ENCODE data around the gene APOC1. TPM values are rescaled to one million over a fixed set of nuclear protein-coding genes. Genes with fewer than 3 reads are reported as not detected.
"Not testable (repeated sequence)": the region's sequence is repeated elsewhere in the genome, so short reads cannot be mapped to it uniquely, and the experiment has no call there.

APOC1 gene
- polyA plus RNA-seq, 3 donors = 33.9 to 42.9 (median 40.3) TPM

DNA sequence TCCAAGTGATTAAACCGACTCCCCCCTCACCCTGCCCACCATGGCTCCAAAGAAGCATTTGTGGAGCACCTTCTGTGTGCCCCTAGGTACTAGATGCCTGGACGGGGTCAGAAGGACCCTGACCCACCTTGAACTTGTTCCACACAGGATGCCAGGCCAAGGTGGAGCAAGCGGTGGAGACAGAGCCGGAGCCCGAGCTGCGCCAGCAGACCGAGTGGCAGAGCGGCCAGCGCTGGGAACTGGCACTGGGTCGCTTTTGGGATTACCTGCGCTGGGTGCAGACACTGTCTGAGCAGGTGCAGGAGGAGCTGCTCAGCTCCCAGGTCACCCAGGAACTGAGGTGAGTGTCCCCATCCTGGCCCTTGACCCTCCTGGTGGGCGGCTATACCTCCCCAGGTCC lies 6.8 kb upstream of the APOC1 start:
- WGBS, 3 donors = 90 to 93% (median 91%) methylated on average over 12 of the region's 12 CpGs
- no peak overlapping the region for H3K27ac ChIP-seq (ENCODE audit: low read depth, low read length)

DNA sequence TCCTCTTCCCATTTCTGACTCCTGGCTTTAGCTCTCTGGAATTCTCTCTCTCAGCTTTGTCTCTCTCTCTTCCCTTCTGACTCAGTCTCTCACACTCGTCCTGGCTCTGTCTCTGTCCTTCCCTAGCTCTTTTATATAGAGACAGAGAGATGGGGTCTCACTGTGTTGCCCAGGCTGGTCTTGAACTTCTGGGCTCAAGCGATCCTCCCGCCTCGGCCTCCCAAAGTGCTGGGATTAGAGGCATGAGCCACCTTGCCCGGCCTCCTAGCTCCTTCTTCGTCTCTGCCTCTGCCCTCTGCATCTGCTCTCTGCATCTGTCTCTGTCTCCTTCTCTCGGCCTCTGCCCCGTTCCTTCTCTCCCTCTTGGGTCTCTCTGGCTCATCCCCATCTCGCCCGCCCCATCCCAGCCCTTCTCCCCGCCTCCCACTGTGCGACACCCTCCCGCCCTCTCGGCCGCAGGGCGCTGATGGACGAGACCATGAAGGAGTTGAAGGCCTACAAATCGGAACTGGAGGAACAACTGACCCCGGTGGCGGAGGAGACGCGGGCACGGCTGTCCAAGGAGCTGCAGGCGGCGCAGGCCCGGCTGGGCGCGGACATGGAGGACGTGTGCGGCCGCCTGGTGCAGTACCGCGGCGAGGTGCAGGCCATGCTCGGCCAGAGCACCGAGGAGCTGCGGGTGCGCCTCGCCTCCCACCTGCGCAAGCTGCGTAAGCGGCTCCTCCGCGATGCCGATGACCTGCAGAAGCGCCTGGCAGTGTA lies 6.2 kb upstream of the APOC1 start:
- no peak overlapping the region for H3K27ac ChIP-seq (ENCODE audit: low read depth, low read length)
- 93 to 94% (median 93%) methylated on average over 46 of the region's 46 CpGs for WGBS, 3 donors

DNA sequence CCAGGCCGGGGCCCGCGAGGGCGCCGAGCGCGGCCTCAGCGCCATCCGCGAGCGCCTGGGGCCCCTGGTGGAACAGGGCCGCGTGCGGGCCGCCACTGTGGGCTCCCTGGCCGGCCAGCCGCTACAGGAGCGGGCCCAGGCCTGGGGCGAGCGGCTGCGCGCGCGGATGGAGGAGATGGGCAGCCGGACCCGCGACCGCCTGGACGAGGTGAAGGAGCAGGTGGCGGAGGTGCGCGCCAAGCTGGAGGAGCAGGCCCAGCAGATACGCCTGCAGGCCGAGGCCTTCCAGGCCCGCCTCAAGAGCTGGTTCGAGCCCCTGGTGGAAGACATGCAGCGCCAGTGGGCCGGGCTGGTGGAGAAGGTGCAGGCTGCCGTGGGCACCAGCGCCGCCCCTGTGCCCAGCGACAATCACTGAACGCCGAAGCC lies 5.6 kb upstream of the APOC1 start:
- H3K27ac ChIP-seq (ENCODE audit: low read depth, low read length) = no peak overlapping the region
- WGBS, 3 donors = 95 to 96% (median 95%) methylated on average over 33 to 44 of the region's 44 CpGs

DNA sequence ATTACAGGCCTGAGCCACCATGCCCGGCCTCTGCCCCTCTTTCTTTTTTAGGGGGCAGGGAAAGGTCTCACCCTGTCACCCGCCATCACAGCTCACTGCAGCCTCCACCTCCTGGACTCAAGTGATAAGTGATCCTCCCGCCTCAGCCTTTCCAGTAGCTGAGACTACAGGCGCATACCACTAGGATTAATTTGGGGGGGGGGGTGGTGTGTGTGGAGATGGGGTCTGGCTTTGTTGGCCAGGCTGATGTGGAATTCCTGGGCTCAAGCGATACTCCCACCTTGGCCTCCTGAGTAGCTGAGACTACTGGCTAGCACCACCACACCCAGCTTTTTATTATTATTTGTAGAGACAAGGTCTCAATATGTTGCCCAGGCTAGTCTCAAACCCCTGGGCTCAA lies 4.6 kb upstream of the APOC1 start:
- WGBS, 3 donors = 87 to 96% (median 93%) methylated on average over 5 of the region's 5 CpGs

DNA sequence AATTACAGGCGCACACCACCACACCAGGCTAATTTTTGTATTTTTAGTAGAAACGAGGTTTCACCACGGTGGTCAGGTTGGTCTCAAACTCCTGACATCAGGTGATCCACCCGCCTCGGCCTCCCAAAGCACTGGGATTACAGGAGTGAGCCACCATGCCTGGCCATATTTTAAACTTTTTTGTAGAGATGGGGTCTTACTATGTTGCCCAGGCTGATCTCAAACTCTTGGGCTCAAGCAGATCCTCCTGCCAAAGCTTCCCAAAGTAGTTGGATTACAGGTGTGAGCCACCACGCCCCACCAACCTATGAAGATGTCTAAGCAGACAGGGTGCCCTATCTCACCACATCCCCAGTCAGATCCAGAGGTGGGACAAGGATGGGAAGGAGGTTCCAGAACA lies 2.5 kb upstream of the APOC1 start:
- WGBS, 3 donors = 76 to 93% (median 92%) methylated on average over 6 of the region's 6 CpGs
- H3K27ac ChIP-seq (ENCODE audit: low read depth, low read length) = not testable (repeated sequence)

More for the DNA sequence above, 4.6 kb upstream of the APOC1 start:
- no peak overlapping the region for H3K27ac ChIP-seq (ENCODE audit: low read depth, low read length)

DNA sequence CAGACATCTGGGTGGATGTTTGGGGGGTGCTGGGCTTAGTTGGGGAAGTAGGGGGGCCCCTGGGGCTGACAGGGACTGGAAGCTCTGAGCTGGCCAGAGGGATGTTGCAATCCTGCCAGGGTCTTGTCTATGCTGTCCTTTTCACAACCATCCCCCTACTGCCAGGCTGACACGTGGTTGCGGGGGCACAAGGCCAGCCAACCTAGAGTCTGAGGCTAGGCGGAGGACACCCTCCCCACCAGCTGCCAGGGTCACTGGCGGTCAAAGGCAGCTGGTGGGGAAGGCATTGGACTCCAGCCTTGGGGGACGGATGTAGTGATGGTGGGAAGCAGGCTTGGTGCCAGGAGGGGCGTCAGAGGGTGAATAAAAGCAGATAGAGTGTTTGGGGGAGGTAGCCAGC lies 1.6 kb upstream of the APOC1 start:
- no peak overlapping the region for H3K27ac ChIP-seq (ENCODE audit: low read depth, low read length)
- WGBS, 3 donors = 36 to 52% (median 47%) methylated on average over 6 of the region's 6 CpGs

DNA sequence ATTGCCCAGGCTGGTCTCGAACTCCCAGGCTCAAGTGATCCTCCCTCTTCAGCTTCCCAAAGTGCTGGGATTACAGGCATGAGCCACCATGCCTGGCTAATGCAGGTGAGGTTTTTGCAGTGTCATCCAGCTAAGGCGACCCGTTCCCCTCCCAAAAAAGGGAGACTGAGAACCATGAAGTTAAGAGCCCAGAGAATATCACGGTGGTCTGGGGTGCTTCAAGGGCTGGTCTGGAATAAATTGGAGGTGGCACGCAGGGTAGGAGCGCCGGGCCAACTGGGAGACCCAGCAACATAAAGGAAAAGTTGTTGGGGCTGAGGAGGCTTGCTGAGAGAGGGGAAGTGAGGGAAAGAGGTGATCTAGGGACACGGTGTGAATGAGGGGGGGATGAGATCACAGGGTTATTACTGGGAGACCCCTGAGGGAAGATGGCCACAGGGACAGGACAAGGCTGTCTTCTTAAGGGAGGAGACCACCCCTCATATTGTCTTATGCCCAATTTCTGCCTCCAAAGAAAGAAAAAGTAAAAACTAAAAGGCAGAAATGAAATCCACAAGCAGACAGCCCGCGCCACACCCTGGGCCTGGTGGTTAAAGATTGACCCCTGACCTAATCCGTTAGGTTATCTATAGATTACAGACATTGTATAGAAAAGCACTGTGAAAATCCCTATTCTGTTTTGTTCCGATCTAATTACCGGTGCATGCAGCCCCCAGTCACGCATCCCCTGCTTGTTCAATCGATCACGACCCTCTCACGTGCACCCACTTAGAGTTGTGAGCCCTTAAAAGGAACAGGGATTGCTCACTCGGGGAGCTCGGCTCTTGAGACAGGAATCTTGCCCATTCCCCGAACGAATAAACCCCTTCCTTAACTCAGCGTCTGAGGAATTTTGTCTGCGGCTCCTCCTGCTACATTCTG lies 636 bp upstream of the APOC1 start:
- H3K27ac ChIP-seq (ENCODE audit: low read depth, low read length) = not testable (repeated sequence)
- 55 to 64% (median 58%) methylated on average over 22 to 23 of the region's 23 CpGs for WGBS, 3 donors

DNA sequence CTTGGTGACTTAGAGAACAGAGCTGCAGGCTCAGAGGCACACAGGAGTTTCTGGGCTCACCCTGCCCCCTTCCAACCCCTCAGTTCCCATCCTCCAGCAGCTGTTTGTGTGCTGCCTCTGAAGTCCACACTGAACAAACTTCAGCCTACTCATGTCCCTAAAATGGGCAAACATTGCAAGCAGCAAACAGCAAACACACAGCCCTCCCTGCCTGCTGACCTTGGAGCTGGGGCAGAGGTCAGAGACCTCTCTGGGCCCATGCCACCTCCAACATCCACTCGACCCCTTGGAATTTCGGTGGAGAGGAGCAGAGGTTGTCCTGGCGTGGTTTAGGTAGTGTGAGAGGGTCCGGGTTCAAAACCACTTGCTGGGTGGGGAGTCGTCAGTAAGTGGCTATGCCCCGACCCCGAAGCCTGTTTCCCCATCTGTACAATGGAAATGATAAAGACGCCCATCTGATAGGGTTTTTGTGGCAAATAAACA lies 9.9 kb downstream of the APOC1 start:
- WGBS, 3 donors = 71 to 79% (median 77%) methylated on average over 8 of the region's 8 CpGs
- no peak overlapping the region for H3K27ac ChIP-seq (ENCODE audit: low read depth, low read length)

DNA sequence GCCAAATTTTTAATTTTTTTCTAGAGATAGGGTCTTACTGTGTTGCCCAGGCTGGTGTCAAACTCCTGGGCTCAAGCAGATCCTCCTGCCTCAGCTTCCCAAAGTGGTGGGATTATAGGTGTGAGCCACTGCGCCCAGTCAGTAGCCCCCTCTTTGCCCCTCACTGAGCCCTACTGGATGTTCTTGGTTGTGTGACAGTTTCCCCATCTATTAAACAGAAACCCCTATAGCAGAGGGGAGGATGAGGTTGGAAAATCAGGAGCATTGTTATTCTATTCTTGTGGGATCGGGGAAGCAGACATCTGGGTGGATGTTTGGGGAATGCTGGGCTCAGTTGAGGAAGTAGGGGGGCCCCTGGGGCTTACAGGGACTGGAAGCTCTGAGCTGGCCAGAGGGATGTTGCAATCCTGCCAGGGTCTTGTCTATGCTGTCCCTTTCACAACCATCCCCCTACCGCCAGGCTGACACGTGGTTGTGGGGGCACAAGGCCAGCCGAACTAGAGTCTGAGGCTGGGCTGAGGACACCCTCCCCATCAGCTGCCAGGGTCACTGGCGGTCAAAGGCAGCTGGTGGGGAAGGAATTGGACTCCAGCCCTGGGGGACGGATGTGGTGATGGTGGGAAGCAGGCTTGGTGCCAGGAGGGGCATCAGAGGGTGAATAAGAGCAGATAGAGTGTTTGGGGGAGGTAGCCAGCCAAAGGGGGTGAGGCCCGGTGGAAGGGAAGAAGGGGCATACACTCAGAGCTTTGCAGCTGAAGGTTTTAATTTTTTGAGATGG lies 10.9 kb downstream of the APOC1 start:
- no peak overlapping the region for H3K27ac ChIP-seq (ENCODE audit: low read depth, low read length)
- WGBS, 3 donors = 16 to 52% (median 19%) methylated on average over 8 of the region's 8 CpGs

DNA sequence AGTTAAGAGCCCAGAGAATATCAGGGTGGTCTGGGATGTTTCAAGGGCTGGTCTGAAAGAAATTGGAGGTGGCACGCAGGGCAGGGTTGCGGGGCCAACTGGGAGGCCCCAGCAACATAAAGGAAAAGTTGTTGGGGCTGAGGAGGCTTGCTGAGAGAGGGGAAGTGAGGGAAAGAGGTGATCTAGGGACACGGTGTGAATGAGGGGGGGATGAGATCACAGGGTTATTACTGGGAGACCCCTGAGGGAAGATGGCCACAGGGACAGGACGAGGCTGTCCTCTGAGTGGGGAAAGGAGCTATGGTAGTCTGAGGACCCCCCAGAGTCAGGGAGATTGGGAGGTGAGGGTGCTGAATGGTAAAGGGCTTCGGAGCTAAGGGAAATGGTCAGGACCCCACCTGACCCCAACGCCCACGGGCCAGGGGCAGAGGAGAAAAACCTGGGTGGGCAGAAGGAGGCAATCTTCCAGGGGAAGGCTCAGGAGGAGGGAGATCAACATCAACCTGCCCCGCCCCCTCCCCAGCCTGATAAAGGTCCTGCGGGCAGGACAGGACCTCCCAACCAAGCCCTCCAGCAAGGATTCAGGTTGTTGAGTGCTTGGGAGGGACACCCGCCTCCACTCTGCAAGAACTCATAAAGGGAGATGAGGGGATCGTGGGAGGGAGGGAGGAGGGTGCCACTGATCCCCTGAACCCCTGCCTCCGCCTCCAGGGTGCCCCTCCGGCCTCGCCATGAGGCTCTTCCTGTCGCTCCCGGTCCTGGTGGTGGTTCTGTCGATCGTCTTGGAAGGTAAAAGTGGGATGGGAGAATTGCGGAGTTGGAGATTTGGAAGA lies 12.1 kb downstream of the APOC1 start:
- not testable (repeated sequence) for H3K27ac ChIP-seq (ENCODE audit: low read depth, low read length)
- 41 to 50% (median 50%) methylated on average over 15 to 19 of the region's 19 CpGs for WGBS, 3 donors

DNA sequence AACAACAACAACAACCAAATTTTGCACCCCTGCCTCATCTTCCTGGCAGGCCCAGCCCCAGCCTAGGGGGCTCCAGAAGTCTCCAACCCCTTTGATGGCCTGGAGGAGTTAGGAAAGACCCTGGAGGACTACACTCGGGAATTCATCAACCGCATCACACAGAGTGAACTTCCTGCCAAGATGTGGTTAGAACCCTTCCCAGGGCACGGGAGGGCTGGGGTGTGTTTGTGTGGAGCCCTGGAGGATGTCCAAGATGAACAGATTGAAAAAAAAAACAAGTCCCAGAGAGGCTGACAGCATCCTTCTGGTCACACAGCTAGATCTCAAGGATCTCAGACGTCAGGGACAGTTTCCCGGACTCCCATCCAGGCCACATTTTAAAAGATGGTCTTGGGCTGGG lies 13.3 kb downstream of the APOC1 start:
- H3K27ac ChIP-seq (ENCODE audit: low read depth, low read length) = no peak overlapping the region
- WGBS, 3 donors = 27 to 58% (median 33%) methylated on average over 5 of the region's 5 CpGs

DNA sequence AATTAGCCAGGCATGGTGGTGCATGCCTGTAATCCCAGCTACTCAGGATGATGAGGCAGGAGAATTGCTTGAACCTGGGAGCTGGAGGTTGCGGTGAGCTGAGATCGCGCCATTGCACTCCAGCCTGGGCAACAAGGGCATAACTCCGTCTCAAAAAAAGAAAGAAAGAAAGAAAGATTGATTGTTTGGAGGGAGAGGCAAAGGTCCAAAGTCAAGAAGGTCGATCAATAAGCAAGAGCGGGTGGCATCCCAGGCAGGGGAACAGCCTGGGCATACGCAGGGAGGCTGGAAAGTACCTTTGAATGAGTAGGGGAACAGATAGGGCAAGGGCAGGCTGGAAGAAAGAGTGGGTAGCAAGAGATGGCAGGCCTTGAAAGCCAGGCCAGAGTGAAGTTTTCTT lies 15.7 kb downstream of the APOC1 start:
- 52 to 91% (median 91%) methylated on average over 7 of the region's 7 CpGs for WGBS, 3 donors
- no peak overlapping the region for H3K27ac ChIP-seq (ENCODE audit: low read depth, low read length)

DNA sequence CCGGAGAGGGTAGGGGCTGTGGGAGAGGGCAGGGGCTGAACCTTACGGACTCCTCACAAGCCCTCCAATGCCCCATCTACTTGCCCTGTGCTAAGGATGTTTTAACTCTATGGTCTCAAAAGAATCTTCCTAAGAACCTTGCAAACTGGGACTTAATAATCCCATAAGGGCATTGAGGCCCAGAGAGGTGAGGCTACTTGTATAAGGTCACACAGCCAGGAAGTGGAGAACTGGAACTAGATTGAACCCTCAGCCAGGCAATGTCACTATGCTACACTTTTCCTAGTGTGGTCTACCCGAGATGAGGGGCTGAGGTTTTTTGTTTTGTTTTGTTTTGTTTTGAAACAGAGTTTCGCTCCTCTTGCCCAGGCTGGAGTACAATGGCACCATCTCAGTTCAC lies 17.1 kb downstream of the APOC1 start:
- no peak overlapping the region for H3K27ac ChIP-seq (ENCODE audit: low read depth, low read length)
- WGBS, 3 donors = 90 to 94% (median 94%) methylated on average over 4 of the region's 4 CpGs

DNA sequence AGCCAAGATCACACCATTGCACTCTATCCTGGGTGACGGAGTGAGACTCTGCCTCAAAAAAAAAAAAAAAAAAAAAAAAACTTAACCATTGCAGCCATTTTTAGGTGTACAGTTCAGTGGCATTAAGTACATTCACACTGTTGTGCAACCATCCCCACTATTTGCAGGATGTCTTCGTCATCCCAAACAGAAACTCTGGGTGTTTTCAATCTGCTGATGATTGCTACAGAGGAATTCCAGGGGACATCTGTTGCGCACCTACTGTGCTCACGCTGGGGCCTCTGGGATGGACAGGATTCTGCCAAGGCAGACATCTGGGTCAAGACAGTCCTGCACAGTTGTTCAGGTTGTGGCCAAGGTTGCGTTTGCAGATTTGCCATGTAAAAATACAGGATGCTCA lies 25.3 kb downstream of the APOC1 start:
- 58 to 94% (median 70%) methylated on average over 4 to 5 of the region's 5 CpGs for WGBS, 3 donors
- no peak overlapping the region for H3K27ac ChIP-seq (ENCODE audit: low read depth, low read length)

DNA sequence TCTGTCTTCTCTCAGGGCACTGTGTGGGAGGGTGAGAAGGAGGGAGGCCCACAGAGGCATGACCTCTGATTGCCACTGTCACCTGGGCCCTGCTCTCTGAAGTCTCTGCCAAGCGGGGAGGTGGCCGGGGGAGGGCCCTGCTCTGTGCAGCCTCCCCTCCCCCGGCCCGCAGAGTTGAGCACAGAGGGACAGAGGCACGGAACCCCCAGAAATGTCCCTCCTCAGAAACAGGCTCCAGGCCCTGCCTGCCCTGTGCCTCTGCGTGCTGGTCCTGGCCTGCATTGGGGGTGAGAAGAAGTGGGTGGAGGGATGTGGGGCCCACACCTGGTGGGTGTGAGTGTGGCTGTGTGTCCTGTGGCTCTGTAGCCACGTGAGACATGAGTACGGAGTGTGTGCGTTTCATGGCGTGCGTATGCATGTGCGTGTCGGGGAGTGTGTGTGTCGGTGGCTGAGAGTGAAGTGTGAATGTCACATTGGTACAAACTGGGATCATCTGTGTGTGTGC lies 27.7 kb downstream of the APOC1 start, which contains the start of gene APOC4:
Gene APOC4 (plus strand): TSS at position 171 of the 505 bp plus-strand sequence. CDS start 41 bp downstream, at position 212.
- WGBS, 3 donors = 86 to 91% (median 89%) methylated on average over 14 of the region's 14 CpGs
- H3K27ac ChIP-seq (ENCODE audit: low read depth, low read length) = no peak within 1 kb of the TSS

DNA sequence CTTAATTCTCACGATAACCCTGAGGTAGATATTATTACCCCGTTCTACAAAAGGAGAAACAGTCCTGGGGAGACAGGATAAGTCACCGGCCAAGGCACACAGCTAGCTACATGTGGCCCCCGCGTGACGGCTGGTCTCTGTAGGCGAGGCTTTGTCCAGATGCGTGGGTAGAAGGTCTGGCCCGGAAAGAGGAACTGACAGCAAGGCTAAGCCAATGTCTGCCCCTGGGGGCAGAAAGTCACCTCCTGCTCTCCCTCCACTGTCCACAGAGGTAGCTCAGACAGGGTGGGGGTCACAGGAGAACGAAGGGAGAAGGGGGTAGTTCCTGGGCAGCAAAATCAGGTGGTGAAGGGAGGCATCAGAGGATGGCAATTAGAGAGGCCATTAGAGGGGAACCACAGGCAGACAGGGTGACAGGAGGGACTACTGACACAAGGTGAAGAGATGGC lies 29.4 kb downstream of the APOC1 start:
- 31 to 68% (median 40%) methylated on average over 10 of the region's 10 CpGs for WGBS, 3 donors
- H3K27ac ChIP-seq (ENCODE audit: low read depth, low read length) = no peak overlapping the region

DNA sequence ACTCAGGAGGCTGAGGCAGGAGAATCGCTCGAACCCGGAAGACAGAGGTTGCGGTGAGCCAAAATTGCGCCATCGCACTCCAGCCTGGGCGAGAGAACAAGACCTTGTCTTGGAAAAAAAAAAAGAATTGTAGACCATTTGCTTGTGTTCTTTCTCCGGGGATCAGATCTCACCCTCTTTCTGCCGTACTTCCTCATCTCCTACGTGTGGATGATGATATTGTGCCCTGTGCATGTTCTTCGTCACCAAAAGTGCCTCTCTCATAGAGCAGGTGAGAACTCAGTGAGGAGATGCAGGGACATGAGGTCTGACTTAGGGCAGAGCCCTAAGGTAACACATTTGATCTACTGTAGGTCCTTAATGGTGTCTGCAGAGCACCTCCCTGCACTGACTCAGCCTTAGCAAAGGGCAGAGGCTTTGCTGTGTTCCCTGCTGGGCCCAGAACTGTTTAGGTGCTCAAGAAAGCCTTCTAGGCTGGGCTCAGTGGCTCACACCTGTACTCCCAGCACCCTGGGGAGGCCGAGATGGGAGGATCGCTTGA lies 32.7 kb downstream of the APOC1 start:
- H3K27ac ChIP-seq (ENCODE audit: low read depth, low read length) = no peak overlapping the region
- WGBS, 3 donors = 73 to 93% (median 82%) methylated on average over 13 of the region's 13 CpGs
